ENCODE results near the gene MSANTD4.
"Not testable (repeated sequence)": the region's sequence is repeated elsewhere in the genome, so short reads cannot be mapped to it uniquely, and the experiment has no call there.

The MSANTD4 gene

DNA sequence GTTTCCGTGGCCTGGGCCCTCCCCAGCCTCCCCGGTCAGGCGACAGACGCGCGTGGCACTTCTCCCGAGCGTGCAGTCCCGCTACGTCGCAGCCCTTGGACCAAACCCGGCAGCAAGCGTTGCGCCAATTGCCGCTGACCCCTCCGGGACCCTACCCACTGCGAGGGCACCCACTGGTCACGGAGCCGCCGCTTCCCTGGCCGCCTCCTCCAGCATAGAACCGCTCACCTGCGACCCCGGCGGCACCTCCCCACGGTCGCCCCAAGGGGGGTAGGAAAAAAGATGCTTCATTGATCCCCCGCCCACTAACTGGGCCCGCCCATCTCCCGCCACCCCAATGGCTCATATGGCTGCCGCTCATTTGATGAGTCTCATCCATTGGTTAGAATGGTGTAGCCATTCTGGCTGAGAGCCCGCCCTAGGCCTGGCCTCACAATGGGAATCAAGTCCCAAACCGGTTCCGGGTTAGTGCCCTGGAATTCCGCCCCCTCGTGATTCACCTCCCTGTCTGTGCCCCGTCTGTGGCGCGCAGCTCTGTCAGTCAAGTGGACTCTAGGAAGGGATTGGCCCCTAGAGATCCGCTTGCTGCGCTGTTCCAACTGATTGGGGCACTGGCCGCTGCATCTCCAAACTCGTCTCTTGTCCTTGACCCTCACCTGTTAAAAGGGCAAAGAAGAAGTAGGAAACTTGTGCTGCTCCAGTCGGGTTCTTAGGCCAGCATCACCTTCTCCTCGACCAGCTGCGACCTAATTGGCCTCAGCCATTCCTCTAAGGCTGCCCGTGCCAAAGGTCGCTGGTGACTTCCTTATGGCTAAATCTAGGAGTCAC lies at the start of gene MSANTD4:
Gene MSANTD4, minus strand, starts transcription at position 274 of the 828 bp plus-strand sequence. CDS start 11,323 bp downstream, outside the sequence.
- DNase-seq: peak; percentile 73

DNA sequence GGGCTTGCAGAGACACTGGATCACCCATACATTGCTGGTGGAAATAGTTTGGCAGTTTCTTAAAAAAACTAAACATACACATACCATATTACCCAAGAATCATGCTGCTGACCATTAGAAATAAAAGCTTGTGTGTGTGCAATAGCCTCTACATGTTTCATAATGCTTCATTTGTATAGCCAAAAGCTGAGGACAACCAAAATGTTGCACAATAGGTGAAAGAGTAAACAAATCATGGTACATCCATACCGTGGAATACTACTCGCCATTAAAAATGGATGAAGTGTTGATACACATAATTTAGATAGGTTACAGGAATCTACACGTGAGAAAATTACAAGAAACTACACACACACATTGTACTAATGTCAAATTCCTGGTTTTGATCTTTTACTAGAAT lies 48.6 kb upstream of the MSANTD4 start:
- no peak for DNase-seq

DNA sequence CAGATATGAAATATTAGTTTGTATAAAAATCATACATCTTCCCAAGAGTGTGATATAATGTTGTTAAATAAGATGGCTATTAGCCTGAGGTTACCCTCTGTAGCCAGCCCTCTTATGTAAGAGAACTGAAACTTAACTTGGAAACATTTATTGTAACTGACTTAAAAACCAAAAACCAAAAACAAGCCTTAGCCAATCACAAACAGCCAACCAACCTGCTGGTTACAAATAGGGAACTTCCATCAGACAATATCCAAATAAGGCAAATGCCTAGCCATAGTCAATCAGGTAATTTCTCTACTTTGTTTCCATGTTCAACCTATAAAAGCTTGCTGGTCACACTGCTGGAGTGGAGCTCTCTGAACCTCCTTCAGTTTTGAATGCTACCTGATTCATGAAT lies 41.0 kb upstream of the MSANTD4 start:
- DNase-seq: no peak

GRCh38 chr11:106061954-106062949 lies 40.2 kb upstream of the MSANTD4 start:
- DNase-seq: no peak

- DNase-seq: no peak
Observed at GRCh38 chr11:106061249-106061784, 39.3 kb upstream of the MSANTD4 start.

GRCh38 chr11:106059617-106060016 lies 37.6 kb upstream of the MSANTD4 start:
- no peak for DNase-seq

DNA sequence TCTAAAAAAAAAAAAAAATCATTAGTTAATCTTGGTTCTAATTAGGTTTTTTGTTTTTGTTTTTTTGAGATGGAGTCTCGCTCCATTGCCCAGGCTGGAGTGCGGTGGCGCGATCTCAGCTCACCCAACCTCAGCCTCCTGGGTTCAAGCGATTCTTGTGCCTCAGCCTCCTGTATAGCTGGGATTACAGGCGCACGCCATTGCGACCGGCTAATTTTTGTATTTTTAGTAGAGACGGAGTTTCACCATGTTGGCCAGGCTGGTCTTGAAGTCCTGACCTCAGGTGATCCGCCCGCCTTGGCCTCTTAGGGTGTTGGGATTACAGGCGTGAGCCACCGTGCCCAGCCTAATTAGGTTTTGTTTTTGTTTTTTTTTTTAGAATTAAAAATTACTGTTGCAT lies 36.3 kb upstream of the MSANTD4 start:
- DNase-seq: not testable (repeated sequence)

GRCh38 chr11:106051103-106051502 lies 29.1 kb upstream of the MSANTD4 start:
- DNase-seq: no peak

- no peak for DNase-seq
Observed at GRCh38 chr11:106049727-106050476, 27.9 kb upstream of the MSANTD4 start.

- no peak for DNase-seq
Observed at GRCh38 chr11:106047631-106048030, 25.6 kb upstream of the MSANTD4 start.

- DNase-seq: no peak
Observed at GRCh38 chr11:106043540-106043939, 21.5 kb upstream of the MSANTD4 start.

- no peak for DNase-seq
Observed at GRCh38 chr11:106032861-106033260, 10.8 kb upstream of the MSANTD4 start.

DNA sequence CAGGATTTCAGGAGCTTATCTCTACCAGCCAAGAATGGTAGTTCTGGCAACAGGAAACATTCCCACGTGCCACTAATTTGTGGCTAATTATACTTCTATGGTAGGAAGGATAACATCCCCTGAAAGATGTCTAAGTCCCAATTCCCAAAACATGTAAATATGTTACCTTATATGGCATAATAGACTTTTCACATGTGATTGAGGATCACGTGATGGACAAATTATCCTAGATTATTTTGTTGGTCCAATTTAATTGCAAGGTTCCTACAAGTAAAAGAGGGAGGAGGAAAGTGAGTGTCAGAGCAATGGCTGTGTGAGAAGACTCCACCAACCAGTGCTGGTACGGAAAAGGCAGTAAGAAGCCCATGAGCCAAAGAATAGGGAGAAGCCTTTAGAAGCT lies 9.9 kb upstream of the MSANTD4 start:
- no peak for DNase-seq

DNA sequence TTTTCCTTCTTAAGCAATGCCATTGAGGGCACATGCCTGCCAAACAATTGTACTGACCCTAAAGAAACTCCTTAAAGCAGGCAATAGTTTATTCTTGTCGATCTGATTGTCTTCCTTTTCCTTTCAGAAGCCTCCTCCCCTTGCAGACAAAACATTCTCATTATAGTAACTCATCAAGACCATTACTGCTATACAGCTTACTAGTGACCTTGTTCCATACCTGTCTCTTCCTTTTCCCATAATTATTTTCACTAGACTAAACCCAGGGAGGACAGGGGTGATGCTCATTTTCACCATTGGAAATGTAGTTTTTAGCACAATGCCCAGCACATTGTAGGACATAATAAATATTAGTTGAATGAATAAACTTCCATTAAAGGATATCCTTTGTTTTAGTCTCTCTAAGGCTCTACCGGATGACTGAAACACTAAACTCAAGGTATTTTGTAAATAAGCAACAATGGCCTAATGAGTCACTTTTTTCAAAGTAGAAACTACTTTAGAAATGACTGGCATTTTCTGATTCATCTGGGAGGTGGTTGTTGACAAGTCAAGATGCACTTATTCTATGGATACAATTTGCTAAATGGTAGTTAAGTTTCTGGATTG lies 9.3 kb upstream of the MSANTD4 start:
- DNase-seq: no peak

GRCh38 chr11:106030609-106031008 lies 8.6 kb upstream of the MSANTD4 start:
- DNase-seq: no peak

DNA sequence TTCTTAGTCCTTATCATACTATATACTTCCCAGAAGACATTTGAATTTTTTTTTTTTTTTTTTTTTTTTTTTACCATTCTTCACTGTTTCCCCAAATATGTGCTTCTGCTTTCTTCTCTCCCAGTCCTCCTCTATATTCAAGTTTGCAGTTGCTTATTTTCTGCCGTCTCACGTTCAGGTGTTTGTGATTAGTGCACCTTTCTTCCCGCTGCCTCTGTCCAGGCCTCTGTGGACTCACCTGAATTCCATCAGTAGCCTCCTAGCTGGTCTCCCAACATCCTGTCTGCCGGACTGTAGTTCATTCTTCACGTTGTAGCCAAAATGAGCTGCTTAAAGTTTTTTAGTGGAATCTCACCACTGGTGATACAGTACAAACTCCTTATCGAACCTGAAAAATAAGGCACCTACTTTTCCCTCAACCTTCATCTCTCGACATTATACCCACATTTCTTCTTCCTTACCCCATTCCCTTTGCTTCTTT lies 795 bp upstream of the MSANTD4 start:
- DNase-seq: no peak

- DNase-seq: peak; percentile 15
Observed at GRCh38 chr11:106021181-106021966, 666 bp downstream of the MSANTD4 start.

- no peak for DNase-seq
Observed at GRCh38 chr11:106017093-106017492, 4.9 kb downstream of the MSANTD4 start.

DNA sequence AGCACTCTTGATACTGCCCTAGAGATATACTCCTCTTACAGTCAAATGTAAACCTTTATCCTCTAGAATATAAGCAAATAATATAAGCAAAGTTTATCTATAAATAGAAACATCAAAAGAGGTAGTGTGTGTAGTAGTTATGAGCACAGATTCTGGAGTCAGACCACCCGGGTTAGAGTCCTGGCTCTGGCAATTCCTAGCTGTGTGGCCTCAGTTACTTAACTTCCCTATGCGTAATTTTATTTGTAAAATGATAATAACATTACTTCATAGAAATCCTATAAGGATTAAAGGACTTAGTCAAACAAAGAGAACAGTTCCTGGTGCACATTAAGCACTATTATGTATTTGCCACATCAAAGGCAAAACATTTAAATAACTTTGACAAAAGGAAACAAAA lies 7.0 kb downstream of the MSANTD4 start:
- DNase-seq: no peak

DNA sequence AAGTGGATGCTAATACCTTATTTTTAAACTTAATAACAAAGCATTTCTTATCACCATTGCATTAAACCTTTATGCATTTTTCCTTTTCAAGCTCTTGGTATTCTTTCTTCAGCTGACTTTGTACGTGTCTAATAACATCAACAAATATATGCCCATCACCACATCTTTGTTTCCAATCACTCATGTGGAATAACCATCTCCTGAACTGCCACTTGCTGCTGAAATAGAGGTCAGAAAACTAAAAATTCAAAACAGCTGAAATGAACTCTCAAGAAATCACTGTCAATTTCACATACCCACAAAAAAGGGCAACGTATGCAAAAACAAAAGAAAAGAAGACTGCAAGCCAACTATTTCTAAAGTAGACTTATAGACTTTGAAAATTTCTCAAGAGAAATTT lies 7.4 kb downstream of the MSANTD4 start:
- DNase-seq: no peak

DNA sequence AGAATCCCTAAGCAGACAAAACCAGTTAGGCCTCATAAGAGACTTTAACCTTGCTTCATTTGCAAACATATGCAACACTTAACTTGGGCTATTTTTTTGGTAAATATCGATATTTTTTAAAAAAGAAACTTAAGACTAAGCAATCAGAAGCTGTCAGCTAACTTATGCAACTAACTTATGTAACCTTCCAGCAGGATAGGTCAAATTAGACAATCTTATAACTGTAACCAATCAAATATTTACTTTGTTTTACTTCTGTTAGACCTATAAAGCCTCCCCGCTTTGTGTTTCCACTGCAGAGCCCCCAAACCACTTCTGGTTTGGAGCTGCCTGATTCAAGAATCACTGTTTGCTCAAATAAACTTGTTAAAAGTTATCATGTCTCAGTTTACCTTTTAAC lies 8.0 kb downstream of the MSANTD4 start:
- no peak for DNase-seq

Data from 8988T (cell line).